Stimulated activated CD4-positive, alpha-beta T cell treated with anti-CD3 and anti-CD28 coated beads, Interleukin-1b, Interleukin-23, amount 100 ng/mL, for 4 hours (primary cell): ENCODE results near the gene NCAPD2.
A peak's percentile ranks its signal among the peaks of the same experiment; 100 is the strongest.
"Not testable (repeated sequence)": the region's sequence is repeated elsewhere in the genome, so short reads cannot be mapped to it uniquely, and the experiment has no call there.

Experiments used
- DNase-seq, 2 donors: peaks; one replicate each; pipeline ENCODE4 v3.0.0-alpha.2; 2020; ENCODE audit warnings: low read depth in 2 of 2

Gene NCAPD2

DNA sequence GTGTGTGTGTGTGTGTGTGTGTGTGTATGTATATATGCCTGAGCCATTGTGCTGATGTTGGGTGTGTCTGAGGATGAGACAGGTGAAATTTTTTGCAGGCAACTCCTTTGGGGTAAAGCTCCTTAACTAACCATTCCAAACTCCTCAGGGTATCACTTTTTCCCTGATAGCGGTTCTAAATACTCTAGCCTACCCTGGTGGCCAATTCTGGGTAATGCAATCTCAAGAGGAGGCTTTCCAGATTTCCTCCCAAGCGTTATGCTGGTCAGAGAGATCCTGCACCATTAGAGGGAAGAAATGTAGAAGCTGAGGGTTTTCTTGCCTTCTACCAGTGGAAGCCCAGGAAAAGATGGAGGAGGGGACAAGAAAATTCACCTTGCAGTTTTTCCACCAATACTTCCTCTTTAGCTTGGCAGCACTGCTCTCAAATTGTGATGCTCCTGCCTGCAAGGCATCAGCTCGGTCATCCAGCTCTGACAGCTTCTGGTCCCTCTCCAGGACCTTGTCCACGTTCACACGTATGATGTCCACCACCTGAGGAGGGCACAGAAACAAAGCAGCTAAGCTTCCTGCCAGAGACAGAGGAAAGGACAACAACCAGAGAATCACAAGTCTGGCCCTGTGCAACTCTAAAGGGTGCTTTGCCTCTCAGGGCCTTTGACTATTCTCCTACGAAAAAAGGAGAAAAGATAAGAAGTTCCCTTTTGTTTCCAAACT lies 28.3 kb upstream of the NCAPD2 start:
- DNase-seq = peak in 1 of 2 donors; percentile 37

DNA sequence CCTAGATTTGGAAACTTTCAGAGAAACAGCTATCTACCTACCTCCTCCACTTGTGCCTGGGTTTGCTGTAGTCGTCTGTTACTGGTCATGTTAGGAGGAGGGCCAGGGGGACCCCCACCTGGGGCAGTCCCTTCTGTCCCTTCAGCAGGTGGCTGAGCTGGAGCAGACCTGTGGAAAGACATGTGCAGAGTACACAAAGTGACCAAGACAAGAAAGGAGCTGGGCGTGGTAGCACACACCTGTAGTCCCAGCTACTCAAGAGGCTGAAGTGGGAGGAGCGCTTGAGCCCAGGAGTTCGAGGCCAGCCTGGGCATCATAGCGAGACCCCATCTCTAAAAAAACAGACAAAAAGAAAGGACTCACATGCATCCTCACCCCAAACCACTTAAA lies 27.7 kb upstream of the NCAPD2 start:
- DNase-seq = no peak

DNA sequence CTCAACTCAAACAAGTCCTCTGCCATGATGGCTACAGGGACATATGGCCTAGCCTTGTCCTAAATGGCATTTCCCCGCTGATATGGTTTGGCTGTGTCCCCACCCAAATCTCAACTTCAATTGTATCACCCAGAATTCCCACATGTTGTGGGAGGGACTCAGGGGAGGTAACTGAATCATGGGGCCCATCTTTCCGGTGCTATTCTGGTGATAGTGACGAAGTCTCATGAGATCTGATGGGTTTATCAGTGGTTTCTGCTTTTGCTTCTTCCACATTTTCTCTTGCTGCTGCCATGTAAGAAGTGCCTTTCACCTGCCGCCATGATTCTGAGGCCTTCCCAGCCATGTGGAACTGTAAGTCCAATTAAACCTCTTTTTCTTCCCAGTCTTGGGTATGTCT lies 27.2 kb upstream of the NCAPD2 start:
- not testable (repeated sequence) for DNase-seq

DNA sequence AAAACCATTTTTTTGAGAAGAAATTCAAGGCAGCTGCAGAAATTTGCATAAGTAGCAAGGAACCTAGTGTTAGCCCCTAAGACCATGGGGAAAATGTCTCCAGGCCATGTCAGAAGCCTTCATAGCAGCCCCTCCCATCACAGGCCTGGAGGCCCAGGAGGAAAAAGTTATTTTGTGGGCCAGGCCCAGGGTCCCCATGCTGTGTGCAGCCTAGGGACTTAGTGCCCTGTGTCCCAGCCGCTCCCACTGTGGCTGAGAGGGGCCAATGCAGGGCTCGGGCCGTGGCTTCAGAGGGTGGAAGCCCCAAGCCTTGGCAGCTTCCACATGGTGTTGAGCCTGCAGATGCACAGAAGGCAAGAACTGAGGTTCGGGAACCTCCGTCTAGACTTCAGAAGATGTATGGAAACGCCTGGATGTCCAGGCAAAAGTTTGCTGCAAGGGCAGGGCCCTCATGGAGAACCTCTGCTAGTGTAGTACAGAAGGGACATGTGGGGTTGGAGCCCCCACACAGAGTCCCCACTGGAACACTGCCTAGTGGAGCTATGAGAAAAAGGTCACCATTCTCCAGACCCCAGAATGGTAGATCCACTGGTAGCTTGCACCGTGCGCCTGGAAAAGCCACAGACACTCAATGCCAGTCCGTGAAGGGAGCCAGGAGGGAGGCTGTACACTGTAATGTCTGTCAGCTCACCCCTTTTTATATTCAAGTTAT lies 26.2 kb upstream of the NCAPD2 start:
- DNase-seq = not testable (repeated sequence)

DNA sequence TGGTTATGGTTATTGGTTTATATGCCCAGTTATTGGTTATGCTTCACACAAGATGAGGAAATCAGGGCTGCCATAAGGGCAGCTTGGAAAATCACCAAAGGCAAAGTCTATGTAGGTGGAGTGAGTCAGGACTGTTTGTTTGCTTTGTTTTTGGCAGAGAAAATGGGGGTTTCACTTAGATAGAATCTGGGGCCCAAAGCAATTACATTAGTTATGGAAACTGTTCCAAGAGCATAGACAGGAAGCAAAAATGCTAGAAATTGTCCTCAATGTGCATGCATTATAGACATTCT lies 25.7 kb upstream of the NCAPD2 start:
- no peak for DNase-seq

DNA sequence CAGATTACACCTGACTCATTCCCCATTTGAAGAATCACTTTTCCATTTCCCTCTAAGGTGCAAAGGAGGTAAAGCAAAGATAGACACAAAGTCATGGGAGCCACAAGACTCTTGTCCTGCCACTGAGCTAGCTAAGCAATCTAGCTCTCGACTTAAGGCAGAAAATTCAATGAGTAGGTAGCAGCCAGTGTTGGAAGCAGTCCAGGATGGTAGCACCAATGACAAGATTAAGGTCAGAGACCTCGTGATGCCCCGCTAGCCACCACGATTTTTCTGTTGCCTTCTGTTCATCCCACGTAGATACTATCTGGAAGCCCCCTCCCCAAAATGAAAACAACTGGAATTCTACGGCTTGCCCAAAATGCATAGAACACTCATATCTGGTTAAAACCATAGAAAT lies 24.8 kb upstream of the NCAPD2 start:
- DNase-seq = no peak

DNA sequence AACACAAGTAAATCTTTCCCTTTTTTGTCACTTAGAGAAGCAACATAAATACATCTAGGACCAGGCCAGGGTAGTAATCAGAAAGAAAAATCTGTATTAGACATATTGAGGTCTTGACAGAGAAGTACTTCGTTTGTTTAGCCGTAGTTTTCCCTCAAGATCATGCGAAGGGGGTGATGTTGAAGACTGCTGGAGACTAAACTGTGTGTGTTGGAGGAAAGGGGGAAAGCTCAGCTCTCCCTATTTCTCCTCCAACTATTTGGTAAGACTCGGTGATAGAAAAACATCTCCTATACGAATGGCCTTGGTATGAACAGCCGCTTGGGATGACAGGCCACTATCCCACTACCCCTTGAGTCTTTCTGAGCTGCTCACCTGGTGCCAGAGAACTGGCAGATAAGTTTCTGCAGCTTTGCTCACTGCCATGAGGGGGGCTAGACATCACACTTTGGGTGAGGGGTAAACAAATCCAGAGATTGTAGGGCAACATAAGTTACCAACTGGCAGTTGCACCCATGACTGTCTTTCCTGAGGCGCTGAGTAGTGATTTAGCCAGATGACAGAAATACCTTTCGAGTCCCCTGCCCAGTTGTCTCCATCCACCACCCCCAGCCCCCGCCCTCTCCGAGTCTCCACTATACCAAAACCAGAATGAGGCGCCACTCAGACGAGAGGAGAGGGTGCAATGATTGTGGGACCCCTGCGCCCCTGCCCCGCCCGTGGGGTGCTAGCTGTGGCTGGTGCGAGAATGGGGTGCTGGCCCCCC lies 24.1 kb upstream of the NCAPD2 start:
- no peak for DNase-seq

DNA sequence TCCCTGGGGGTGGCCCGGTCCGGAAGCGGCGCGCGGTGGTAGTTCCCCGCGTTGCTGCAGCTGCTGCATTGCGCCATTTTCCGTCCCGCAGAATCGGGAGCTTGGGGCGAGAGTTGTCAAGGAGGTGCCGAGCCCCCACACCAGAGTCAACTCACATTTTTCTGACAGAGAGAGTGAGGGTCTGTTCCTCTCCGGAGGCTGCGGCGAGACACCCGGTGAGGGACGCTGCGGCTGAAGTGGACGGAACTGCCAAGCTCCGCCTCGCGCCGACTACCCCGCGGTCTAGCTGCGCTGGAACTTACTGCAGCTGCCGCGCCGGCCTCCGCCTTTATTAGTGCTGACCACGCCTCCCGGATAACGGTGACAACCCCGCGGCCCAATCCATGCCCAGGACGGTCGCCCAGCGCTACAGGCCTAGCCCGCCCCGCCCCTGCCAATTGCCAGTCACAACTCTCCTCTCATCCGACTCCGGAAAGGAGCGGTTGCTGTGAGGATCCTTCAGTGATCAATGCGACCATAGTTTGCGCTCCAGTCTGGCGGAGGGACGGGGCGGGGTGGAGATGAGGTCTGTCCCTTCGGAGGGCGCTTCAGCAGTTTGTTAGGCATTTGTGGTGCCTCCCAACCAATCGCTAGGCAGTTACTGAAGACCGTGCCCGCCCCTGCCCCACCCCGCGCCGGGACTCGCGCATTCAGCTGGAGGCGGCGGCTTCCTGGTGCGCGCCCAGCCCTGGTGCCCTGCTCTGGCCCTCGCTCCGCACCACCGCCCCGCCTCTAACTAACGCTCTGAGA lies 23.3 kb upstream of the NCAPD2 start, which contains the start of gene VAMP1:
VAMP1 (minus strand) TSS at position 303 of the 789 bp plus-strand sequence; CDS start at position 157, 146 bp downstream.
- peak; percentile 91 to 96 for DNase-seq

DNA sequence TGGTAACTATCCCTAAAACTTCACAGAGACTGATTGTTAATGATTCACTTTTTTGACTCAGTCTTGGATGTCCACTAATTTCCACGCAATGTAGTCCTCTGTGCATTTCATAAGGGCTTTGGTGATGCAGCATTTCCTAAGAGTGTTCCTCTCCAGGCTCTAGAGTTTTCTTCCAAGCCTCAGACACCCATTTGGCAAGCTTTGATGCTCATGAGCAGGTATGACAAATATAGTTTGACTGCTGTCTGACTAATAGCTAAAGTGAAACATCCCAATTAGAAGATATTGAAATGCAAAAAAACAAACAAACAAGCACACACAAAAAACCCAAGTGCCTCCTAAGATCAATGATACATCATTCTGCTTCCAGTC lies 21.9 kb upstream of the NCAPD2 start:
- no peak for DNase-seq

DNA sequence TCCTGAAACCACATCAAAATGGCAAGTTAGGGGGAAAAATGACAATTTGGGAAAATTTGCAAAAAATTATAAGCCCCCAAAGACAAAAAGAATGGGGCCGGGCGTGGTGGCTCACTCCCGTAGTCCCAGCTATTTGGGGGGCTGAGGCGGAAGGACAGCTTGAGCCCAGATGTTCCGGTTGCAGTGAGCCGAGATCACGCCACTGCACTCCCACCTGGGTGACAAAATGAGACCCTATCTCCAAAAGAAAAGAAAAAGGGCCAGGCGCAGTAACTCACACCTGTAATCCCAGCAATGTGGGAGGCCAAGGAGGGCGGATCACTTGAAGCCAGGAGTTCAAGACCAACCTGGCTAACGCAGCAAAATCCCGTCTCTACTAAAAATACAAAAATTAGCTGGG lies 21.4 kb upstream of the NCAPD2 start:
- no peak for DNase-seq

DNA sequence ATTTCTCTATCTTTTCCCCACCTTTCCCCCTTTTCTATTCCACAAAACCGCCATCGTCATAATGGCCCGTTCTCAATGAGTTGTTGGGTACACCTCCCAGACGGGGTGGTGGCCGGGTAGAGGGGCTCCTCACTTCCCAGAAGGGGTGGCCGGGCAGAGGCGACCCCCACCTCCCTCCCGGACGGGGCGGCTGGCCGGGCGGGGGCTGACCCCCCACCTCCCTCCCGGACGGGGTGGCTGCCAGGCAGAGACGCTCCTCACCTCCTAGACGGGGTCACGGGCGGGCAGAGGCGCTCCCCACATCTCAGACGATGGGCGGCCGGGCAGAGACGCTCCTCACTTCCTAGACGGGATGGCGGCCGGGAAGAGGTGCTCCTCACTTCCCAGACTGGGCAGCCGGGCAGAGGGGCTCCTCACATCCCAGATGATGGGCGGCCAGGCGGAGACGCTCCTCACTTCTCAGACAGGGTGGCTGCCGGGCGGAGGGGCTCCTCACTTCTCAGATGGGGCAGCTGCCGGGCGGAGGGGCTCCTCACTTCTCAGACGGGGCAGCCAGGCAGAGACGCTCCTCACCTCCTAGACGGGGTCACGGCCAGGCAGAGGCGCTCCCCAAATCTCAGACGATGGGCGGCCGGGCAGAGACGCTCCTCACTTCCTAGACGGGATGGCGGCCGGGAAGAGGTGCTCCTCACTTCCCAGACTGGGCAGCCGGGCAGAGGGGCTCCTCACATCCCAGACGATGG lies 18.5 kb upstream of the NCAPD2 start:
- not testable (repeated sequence) for DNase-seq

DNA sequence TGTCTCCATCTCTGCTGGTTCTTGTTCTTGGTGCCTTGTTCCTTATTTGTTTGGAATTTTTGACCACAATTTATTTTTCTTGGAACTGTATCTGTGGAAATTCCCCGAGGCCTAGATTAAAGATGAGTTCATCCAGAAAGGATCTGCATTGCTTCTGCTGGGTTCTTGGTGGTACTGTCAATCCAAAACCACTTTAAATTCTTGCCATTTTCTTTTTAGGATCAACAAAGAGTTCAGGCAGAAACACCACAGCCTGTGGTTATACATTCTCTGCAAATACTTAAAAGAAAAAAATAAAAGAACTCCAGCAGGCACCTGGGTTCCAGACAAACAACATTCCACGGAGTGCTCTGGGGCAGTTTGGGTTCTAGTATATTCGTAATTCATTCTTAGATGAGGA lies 17.4 kb upstream of the NCAPD2 start:
- no peak for DNase-seq

DNA sequence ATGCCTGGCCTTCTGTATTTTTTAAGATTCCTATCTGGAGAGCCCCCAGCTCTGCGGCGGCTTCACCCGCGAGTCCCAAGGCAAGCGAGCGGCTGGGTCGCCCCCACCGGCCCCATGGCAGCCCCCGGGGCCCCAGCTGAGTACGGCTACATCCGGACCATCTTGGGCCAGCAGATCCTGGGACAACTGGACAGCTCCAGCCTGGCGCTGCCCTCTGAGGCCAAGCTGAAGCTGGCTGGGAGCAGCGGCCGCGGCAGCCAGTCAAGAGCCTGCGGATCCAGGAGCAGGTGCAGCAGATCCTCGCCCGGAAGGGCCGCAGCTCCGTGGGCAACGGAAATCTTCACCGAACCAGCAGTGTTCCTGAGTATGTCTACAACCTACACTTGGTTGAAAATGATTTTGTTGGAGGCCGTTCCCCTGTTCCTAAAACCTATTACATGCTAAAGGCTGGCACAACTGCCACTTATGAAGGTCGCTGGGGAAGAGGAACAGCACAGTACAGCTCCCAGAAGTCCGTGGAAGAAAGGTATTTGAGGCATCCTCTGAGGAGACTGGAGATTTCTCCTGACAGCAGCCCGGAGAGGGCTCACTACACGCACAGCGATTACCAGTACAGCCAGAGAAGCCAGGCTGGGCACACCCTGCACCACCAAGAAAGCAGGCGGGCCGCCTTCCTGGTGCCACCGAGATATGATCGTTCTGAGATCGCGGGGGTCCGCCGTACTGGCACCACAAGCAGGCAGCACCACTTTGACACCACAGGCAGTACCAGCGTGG lies 16.1 kb upstream of the NCAPD2 start:
- DNase-seq = not testable (repeated sequence)

DNA sequence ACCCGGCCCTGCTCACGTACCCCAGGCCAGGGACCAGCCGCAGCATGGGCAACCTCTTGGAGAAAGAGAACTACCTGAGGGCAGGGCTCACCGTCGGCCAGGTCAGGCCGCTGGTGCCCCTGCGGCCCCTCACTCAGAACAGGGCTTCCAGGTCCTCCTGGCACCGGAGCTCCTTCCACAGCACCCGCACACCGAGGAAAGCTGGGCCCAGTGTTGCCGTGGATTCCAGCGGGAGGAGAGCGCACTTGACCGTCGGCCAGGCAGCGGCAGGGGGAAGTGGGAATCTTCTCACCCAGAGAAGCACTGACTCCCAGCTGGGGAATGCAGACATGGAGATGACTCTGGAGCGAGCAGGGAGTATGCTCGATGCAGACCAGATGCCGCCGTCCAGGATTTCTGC lies 15.5 kb upstream of the NCAPD2 start:
- DNase-seq = no peak

DNA sequence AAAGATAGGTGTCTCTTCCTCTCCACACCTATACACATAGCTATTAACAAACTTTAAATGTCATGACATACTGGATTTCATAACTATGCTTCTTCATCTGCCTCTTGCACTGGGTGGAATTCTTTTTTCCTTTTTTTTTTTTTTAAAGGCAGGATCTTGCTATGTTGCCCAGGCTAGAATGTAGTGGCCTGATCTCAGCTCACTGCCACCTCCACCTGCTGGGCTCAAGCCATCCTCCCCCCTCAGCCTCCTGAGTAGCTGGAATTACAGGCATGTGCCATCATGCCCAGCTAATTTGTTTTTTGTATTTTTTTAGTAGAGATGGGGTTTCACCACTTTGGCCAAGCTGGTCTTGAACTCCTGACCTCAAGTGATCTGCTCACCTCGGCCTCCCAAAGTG lies 5.7 kb upstream of the NCAPD2 start:
- no peak for DNase-seq

DNA sequence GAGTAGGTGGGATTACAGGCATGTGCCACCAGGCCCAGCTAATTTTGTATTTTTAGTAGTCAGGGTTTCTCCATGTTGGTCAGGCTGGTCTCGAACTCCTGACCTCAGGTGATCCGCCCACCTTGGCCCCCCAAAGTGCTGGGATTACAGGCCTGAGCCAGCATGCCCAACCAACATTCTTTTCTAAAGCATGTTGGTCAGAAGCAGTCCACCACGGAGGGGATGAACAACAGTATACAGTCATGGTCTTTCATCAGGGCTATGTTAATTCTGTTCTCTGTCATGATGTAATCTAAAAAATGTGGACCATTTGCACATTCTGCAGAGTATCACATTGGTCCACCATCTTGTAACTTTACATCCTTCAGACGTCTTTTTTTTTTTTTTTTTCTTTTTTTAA lies 4.5 kb upstream of the NCAPD2 start:
- no peak for DNase-seq

DNA sequence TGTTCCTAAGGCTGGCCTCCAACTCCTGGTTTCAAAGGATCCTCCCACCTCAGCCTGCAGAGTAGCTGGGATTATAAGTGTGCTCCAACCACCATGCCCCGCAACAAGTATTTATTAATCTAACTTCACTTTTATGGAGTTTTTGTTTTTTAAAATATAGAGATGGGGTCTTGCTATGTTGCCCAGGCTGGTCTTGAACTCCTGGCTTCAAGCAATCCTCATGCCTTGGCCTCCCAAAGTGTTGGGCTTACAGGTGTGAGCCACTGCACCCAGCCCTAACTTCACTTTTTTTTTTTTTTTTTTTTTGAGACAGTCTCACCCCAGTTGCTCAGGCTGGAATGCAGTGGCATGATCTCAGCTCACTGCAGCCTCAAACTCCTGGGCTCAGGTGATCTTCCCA lies 3.2 kb upstream of the NCAPD2 start:
- not testable (repeated sequence) for DNase-seq

DNA sequence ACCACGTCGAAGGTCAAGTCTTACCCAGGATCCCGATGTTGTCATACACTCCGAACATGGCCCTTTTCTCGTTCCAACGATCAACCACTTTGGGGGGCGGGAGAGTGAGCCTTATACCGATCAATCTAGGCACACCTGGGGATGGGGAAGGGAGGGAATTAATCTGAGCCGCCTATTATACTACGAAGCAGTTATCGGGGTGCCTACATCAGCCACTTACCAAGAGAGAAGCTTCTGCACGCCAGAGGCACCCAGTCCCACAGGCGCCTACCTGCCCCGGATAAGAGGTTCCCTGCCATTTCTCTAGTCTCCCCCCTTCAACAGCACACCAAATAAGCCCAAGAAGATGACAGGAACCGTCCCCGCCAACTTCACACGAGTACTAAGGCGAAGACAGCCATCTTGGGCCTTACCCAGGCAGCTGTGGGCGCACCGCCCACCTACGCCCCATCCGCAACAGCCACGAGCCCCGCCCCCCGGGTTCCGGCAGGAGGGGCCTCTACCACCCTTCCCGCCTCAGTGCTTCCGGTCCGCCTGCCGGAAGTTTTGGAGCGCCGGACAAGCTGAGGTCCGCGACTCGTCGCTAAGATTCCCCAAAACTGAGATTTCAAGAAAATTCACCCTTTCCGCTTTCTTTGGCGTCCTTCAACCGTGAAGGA lies 935 bp upstream of the NCAPD2 start, which contains the start of gene MRPL51:
MRPL51 (minus strand) TSS at position 425 of the 659 bp plus-strand sequence; CDS start at position 299, 126 bp downstream.
- DNase-seq = peak; percentile 91 to 99

DNA sequence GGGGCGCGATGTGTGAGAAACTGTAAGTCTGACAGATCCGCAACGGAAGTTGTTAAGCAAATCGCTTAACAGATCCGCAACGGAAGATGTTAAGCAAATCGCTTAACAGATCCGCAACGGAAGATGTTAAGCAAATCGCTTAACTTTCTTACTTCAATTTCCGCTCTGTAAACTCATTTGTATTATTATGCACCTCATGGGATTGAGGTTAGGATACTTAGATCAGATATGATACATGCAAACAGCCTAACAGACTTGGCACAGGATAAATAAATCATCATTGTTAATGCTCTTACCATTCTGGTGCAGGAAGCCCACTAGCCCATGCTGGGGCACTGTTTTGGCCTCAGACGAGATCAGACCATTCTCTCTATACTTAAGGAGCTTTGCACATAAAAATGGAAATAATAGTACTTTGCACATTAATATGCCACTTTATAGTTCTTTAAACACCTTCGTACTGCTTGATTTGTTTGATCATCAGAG lies 399 bp downstream of the NCAPD2 start:
- no peak for DNase-seq

DNA sequence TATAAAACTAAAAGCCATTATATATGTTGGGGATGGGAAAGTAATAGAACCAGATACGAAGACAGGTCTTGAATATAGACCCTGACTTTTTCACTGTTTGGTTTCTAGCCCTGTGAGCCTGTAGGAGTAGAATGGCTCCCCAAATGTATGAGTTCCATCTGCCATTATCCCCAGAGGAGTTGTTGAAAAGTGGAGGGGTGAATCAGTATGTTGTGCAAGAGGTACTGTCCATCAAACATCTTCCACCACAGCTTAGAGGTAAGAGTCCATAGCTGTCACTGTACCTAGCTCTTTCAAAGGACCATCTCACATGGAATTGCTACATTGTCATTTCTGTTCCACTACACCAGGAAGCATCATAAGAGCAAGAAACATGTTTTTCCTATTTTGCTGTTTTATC lies 1.1 kb downstream of the NCAPD2 start:
- no peak for DNase-seq
